Activated gamma-delta T cell treated with anti-CD3 and anti-CD28 coated beads, Interleukin-2, amount 50 U/mL, for 16 hours (primary cell): ENCODE results near the gene TLX3.

Experiments used
- DNase-seq: peaks from one replicate; pipeline ENCODE4 v3.0.0-alpha.2; 2020; ENCODE audit warnings: low read depth

Gene TLX3

GRCh38 chr5:171306166-171306565, 2.9 kb upstream of the TLX3 start:
- no peak for DNase-seq

GRCh38 chr5:171306781-171307591, 2.1 kb upstream of the TLX3 start:
- no peak for DNase-seq

GRCh38 chr5:171307789-171308452, 1.1 kb upstream of the TLX3 start:
- no peak for DNase-seq

DNA sequence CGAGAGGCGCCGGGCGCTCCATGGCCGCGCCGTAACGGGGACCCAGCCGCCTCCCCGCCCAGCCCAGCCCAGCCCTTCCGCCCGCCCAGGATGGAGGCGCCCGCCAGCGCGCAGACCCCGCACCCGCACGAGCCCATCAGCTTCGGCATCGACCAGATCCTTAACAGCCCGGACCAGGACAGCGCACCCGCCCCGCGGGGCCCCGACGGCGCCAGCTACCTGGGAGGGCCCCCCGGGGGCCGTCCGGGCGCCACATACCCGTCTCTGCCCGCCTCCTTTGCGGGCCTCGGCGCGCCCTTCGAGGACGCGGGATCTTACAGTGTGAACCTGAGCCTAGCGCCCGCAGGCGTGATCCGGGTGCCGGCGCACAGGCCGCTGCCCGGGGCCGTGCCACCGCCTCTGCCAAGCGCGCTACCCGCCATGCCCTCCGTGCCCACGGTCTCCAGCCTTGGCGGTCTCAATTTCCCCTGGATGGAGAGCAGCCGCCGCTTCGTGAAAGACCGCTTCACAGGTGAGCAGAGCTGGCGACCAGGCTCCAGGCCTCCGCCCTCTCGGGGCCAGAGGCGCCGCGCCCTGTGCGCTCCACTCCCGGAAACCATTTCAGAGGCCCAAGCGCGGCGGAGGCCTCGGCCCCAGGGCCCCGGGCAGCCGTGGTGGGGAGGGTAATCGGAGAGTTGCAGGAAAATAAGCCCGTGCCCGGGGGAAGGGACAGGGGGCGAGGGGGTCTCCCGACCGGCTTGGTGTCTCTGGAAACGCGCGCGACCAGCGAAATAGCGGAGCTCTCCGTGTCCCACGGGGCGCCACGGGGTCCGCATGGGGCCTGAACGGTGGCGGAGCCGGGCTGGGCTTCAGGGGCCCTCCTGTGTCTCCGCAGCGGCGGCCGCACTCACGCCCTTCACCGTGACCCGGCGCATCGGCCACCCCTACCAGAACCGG, 496 bp downstream of the TLX3 start:
- DNase-seq = no peak

- no peak for DNase-seq
These were observed 1.3 kb downstream of the TLX3 start for GRCh38 chr5:171310212-171310818.

GRCh38 chr5:171310819-171311321, 1.8 kb downstream of the TLX3 start:
- no peak for DNase-seq

DNA sequence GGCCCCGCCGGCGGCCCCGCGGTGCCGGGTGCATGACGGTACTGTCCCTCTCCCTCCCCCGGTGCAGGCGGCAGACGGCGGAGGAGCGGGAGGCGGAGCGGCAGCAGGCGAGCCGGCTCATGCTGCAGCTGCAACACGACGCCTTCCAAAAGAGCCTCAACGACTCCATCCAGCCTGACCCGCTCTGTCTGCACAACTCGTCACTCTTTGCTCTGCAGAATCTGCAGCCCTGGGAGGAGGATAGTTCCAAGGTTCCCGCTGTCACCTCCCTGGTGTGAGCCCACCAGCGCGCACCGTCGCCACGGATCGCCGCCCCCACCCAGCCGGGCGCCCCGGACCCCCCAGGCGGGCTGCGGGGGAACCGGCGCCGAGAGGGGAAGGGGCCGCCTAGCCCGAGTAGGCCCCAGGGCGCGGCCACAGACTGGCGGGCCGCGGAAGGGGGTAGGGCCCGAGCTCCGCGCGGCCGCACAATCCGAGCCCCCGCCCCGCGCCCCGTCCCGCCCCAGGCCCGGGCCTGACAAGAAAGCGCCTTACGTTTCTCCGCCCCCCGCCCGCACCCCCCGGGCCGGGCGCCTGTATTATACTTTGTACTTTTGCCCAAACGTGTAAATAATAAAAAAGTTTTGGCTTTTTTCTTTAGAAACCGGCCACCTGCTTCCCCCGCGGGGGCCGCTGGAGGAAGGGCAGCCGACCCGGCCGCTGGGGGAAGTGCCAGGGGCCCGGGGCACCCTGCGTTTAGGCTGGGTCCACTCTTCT, 2.5 kb downstream of the TLX3 start:
- no peak for DNase-seq

- DNase-seq = no peak
These were observed 3.3 kb downstream of the TLX3 start for GRCh38 chr5:171312129-171312974.

DNA sequence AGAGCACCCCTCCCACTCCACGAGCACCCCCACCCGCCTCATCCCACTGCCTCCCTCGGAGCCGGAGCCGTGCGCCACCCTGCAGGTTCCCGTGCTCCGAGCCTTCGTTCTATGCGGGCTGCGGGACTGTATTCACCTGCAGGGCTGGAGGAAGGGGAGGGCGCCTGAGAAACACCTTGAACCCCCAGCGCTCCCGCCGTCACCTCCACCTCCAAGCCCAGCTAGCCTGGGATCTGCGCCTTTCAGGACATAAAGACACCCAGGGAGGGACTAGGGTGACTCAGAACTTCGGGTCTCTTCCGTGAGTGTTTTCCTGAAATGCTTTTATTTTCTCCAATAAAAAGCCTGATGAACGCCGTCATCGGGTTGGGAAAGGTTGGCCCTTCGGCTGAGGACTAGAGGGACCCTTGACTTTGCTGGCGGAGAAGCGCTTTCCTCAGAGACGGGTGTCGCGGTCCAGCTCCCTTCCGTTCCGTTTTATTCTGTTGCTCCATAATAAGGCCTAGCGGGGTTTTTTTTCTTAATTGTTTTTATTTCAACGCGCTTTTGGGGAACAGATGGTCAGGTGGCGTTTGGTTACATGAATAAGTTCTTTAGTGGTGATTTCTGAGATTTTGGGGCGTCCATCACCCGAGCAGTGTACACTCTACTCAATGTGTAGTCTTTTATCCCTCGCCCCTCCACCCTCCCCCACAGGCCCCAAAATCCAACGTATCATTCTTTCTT, 4.6 kb downstream of the TLX3 start:
- DNase-seq = no peak

- DNase-seq = no peak
These were observed 5.8 kb downstream of the TLX3 start for GRCh38 chr5:171314728-171315385.

GRCh38 chr5:171315386-171315891, 6.4 kb downstream of the TLX3 start:
- DNase-seq = no peak

- DNase-seq = no peak
These were observed 6.8 kb downstream of the TLX3 start for GRCh38 chr5:171315925-171316257.

DNA sequence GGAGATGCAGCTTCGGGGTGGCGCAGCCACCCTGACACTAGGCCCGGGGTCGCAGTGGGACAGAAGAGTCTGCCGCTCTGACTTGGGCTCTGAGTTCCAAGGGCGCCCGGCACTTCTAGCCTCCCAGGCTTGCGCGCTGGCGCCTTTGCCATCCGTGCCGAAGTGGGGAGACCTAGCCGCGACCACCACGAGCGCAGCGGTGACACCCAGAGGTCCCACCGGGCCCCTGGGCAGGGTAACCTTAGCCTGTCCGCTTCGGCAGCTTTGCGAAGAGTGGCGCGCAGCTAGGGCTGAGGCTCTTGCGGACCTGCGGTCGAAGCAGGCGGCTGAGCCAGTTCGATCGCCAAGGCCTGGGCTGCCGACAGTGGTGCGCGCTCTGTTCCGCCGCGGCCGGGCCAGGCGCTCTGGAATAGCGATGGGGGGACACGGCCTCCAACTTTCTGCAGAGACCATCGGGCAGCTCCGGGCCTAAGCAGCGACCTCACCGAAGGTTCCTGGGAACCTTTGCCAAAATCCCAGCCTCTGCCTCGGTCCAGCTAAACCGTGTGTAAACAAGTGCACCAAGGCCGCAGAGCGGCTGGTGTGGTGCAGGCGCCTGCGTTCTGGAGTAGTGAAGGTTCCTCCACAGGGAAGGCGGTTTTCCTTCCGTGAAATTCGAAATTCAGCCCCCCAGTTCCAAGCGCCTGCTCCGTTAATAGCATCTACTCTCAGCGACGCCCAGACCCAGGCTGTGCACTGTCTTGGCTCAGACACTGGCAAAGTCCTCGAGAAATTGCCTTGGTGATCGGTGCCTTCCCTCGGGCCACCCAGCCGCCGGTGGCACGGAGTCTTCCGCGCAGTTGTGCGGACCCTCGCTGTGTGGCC, 7.4 kb downstream of the TLX3 start:
- no peak for DNase-seq

DNA sequence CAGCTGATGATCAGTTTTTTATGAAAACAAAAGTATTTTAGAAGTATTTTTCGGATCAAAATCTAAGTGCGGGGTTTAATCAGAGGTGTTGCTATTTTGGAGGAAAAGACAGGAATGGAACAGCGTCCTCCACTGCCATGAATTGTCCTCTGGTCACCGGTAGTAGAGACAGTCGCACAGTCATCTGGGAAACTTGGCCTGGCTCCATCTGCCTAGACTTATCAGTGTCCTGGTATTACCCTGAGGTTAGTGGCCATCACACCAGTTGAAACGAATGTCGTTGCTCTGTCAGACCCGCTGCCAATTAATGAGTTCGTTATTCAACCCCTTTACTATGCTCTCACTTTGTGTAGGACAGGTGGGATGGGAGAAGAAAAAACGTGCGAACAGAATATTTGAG, 8.2 kb downstream of the TLX3 start:
- DNase-seq = no peak

GRCh38 chr5:171318026-171318425, 9.0 kb downstream of the TLX3 start:
- no peak for DNase-seq

DNA sequence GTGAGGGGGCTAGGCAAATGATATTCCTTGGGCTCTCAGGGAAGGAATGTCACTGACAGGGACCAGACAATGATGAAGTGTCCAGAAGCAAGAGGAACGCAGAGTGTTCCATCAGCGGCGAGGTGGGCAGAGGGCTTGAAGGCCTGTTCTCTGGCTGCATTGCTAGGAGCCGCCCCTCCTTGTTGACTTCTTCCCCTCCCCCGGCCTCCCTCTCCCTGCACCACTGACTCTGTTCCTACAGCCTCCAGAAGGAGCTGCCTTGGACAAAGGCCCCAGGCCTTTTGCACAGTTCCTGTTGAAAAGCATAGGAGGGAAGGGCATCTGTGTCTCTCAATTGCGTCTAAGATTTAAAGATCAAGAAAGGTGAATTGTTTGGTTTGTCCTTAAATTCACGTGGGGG, 12.4 kb downstream of the TLX3 start:
- no peak for DNase-seq

GRCh38 chr5:171322527-171322926, 13.5 kb downstream of the TLX3 start:
- no peak for DNase-seq

DNA sequence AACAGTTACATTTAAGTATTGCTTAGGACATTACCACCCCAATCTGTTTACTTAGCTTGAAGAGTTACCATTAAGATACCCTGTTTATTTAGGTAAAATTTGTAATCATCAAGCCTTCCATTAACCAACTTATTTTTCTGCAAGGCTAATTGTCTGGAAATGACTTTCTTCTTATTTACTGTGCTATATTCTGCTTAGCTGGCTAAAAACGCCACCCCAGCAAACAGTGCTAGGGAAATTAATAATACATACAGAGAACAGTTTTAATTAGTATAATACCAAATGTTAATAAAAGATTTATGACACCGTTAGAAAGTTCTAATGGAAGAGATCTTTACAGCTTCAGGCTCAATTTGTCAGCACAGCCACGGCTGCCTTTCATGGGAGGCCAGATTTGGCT, 14.0 kb downstream of the TLX3 start:
- DNase-seq = no peak
